IPS DF 19.7 (cell line): ENCODE results near the gene MED17.

Experiments used
- DNase-seq: peaks from one replicate; pipeline ENCODE4 v3.0.0-alpha.2; 2013; ENCODE audit warnings: low read depth, low spot score

The MED17 gene

GRCh38 chr11:93849751-93850593 is 65.9 kb downstream of the MED17 start:
- DNase-seq, result no peak

- no peak for DNase-seq
Observed at GRCh38 chr11:93850594-93851018, 66.5 kb downstream of the MED17 start, which contains the start of gene VSTM5. VSTM5 (minus strand) TSS chr11:93850618; CDS start chr11:93850502, 116 bp downstream.

GRCh38 chr11:93852242-93852641 is 68.2 kb downstream of the MED17 start:
- no peak for DNase-seq

- no peak for DNase-seq
Observed at GRCh38 chr11:93857413-93858120, 73.5 kb downstream of the MED17 start.

GRCh38 chr11:93858121-93858775 is 74.2 kb downstream of the MED17 start:
- DNase-seq, result no peak

GRCh38 chr11:93861808-93862207 is 77.7 kb downstream of the MED17 start:
- no peak for DNase-seq
